ENCODE measurements around the gene DAPK2. TPM values are rescaled to one million over a fixed set of nuclear protein-coding genes. Genes with fewer than 3 reads are reported as not detected.

DAPK2 gene
- total and polyA plus RNA-seq, 8 donors, result 18.3 to 59.3 (median 24.2) TPM

GRCh38 chr15:63987796-63988378, 58.4 kb downstream of the DAPK2 start:
- Histone ChIP-seq H3K4me1 (peaks cover 8 to 82% of the 10 kb centered on the region in 2 donors), H3K27ac (peak overlapping the region; percentile 13 to 89), H3K27me3 (no peaks in the 10 kb centered on the region), H3K4me3 (no peak overlapping the region), H3K9me3 (no peaks in the 10 kb centered on the region), H3K36me3 (no peaks in the 10 kb centered on the region)
- no peak for DNase-seq
- TF ChIP-seq, protein P1, sequence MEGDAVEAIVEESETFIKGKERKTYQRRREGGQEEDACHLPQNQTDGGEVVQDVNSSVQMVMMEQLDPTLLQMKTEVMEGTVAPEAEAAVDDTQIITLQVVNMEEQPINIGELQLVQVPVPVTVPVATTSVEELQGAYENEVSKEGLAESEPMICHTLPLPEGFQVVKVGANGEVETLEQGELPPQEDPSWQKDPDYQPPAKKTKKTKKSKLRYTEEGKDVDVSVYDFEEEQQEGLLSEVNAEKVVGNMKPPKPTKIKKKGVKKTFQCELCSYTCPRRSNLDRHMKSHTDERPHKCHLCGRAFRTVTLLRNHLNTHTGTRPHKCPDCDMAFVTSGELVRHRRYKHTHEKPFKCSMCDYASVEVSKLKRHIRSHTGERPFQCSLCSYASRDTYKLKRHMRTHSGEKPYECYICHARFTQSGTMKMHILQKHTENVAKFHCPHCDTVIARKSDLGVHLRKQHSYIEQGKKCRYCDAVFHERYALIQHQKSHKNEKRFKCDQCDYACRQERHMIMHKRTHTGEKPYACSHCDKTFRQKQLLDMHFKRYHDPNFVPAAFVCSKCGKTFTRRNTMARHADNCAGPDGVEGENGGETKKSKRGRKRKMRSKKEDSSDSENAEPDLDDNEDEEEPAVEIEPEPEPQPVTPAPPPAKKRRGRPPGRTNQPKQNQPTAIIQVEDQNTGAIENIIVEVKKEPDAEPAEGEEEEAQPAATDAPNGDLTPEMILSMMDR (IDR thresholded peaks at IDR 0.05), result no peak
- ATAC-seq, result no peak
- intact Hi-C loops (cut with DNase I), result no loop called here

- DNase-seq, result peak in 2 of 4 donors; percentile 53 to 82
- Histone ChIP-seq H3K27me3 (no peaks in the 10 kb centered on the region), H3K36me3 (no peaks in the 10 kb centered on the region), H3K9me3 (no peaks in the 10 kb centered on the region), H3K27ac (peak overlapping the region; percentile 80 to 89), H3K4me3 (no peak overlapping the region), H3K4me1 (peaks cover 8 to 81% of the 10 kb centered on the region in 2 donors)
- TF ChIP-seq, protein P1 (IDR thresholded peaks at IDR 0.05), result no peak
- ATAC-seq, result peak; percentile 3
- intact Hi-C loops (cut with DNase I), result no loop called here
Measured at GRCh38 chr15:63986751-63987341, 59.4 kb downstream of the DAPK2 start.

- no peak for DNase-seq
- TF ChIP-seq, protein P1 (IDR thresholded peaks at IDR 0.05), result no peak
- H3K27me3 ChIP-seq, result no peaks in the 10 kb centered on the region
- no peak for ATAC-seq
- no peak overlapping the region for H3K4me3 ChIP-seq
- no peaks in the 10 kb centered on the region for H3K9me3 ChIP-seq
- intact Hi-C loops (cut with DNase I), result no loop called here
- H3K36me3 ChIP-seq, result no peaks in the 10 kb centered on the region
- H3K27ac ChIP-seq, result peak overlapping the region; percentile 80 to 89
- H3K4me1 ChIP-seq, result peaks cover 8 to 75% of the 10 kb centered on the region in 2 donors
Measured at GRCh38 chr15:63986185-63986680, 60.1 kb downstream of the DAPK2 start.

DNA sequence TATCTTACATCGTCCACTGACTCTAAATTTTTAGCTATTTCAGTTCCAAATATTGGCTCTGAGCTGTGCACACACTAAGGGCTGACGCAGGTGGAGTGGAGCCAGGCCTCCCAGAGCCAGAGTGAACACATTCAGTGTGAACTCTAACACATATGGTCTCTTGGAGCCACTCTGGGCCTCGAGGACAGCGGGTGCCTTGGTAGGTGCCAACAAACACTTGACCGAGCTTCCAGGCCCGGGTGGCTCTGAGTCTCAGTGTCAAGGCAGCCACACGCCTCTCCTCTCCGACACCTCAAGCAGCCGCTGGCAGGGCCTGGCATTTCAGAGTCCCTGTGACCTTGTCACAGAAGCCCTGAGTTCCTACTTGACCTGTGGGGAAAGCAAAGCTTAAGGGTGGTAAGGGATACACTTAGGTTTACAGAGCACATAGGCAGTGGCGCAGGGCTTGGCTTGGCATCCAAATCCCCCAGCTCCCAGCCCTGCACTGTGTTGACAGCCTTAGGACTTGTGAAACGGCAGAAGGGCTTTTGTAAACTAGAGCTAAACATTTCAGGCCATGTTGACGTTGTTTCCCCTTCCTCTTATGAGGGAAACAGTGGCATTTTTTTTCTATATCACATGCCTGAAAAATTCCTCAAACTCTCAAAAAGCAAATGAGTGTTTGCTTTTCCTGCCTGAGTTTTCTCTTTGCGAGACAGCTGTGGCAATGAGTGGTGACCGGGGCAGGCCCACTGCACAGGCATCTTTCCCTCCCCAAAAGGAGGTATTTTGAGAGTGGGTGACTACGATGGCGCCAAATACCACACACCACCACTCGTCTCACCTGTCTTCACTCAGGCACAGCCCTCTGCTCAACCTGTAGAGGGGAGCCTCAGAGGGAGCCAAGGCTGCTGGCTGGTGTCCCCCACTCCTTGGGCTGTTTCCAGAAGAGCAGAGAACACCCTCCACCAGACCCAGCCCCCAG, 60.8 kb downstream of the DAPK2 start:
- no peaks in the 10 kb centered on the region for H3K9me3 ChIP-seq
- ATAC-seq, result peak; percentile 84
- H3K4me1 ChIP-seq, result peaks cover 8 to 68% of the 10 kb centered on the region in 2 donors
- H3K27me3 ChIP-seq, result no peaks in the 10 kb centered on the region
- peak; percentile 39 to 87 (median 80) for DNase-seq
- intact Hi-C loops (cut with DNase I), result no loop called here
- no peaks in the 10 kb centered on the region for H3K36me3 ChIP-seq
- H3K27ac ChIP-seq, result peak overlapping the region; percentile 80 to 89
- H3K4me3 ChIP-seq, result no peak overlapping the region
- TF ChIP-seq, protein P1 (IDR thresholded peaks at IDR 0.05), result no peak
